GM18511 (cell line): ENCODE measurements around the gene GPR183.

Experiments
- ATAC-seq: cut with Tn5 transposase; IDR thresholded peaks from one replicate; pipeline ENCODE4 v1.9.1; 2021; ENCODE audit warnings: mild to moderate bottlenecking, moderate library complexity; ENCODE audit not compliant: unreplicated experiment

The GPR183 gene

GRCh38 chr13:99307247-99307646, at the start of gene GPR183:
Gene GPR183 (minus strand): TSS chr13:99307399. CDS start chr13:99296145, 11,254 bp downstream.
- ATAC-seq: peak; percentile 74

- ATAC-seq: peak; percentile 78
Measured at GRCh38 chr13:99356262-99357091, 49.3 kb upstream of the GPR183 start.

DNA sequence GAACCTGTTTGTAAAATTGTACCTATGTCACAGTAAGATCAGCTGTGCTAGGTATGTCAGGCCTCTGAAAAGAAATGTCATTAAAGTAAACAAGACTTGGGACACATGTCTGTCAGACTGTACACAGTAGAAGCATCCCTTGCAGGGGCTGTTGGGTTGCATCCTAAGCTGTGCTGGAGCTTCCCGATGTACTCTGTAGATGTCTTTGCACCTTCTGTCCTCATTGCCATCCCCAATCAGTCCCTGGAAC, 48.7 kb upstream of the GPR183 start:
- ATAC-seq: peak; percentile 1

DNA sequence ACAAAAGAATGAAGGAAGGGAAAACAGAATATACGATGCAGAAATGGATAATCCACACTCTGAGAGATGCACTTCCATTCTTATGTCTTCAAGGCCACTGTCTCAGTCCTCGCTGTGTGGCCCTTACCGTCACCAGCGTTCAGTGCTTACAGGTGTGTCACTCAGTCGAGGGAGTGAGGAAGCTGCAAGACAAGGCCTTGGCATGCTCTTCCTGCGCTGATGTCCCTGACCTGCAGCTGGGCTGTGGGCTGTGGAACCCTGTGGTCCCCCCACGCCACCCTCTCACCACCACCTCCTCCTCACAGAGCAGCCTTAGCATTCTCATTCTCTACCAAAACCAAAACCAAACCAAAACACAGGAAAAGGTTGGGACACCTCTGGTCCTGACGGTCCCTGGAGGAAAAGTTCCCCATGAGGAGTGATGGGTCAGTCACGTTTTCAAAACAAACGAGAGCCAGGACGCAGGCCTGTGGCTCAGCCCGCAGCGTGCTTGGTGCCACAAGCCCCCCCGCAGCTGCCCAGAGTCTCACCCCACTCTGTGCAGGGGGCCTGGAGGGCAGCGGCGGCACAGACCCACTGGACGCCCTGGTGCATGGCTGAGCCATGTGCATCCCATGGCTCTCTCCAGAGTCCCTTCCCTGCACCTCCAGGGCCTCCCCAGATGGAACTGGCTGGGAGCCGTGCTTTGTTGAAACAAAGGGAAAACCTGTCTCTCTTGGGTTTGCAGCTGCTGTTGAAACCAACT, 48.2 kb upstream of the GPR183 start:
- ATAC-seq: no peak

DNA sequence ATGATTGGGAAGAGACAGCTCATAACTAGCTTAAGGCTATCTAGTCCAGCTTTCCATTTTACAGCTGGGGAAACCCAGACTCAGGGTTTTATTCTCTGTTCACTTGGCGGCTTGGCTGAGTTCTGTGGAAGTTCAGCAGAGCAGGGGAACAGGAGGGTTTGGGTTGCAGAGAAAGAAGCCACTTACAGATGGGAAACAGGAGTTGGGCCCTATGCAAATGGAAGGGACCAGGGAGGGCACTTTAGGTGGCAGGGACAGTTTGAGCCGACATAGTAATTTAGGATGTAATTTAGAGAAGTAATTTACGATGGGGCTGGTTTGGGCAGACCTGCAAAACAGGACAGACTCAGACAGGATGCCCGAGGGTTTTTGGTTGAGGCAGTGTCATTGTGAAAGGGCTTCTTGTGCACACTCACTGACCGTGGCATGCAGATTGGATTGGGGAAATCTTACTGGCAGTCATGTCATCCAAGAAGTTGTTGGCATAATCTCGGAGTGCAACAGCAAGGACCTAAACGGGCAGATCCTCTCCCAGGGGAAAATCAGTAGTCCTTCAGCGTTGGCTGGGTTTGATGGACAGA, 47.3 kb upstream of the GPR183 start:
- ATAC-seq: peak; percentile 28

DNA sequence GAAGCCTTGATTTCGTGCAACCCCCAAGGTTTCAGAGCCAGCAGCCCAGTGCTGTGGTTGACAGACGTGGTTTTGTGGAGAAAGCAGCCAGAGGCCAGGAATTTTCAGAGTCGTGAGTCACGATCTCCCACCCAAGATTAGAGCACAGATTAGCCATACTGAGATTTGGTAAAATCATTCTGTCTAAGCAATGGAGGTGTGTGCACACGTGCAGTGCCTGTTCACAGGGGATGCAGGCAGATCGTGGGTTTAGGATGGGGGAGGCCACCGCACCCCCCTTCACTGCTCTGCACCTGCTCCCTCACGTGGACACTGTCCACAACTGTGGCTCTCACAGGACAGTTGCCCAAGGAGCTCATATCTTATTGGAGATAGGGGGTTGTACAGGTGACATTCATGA, 46.6 kb upstream of the GPR183 start:
- no peak for ATAC-seq

GRCh38 chr13:99353246-99353600, 46.0 kb upstream of the GPR183 start:
- no peak for ATAC-seq

GRCh38 chr13:99352351-99353245, 45.4 kb upstream of the GPR183 start:
- ATAC-seq: no peak

DNA sequence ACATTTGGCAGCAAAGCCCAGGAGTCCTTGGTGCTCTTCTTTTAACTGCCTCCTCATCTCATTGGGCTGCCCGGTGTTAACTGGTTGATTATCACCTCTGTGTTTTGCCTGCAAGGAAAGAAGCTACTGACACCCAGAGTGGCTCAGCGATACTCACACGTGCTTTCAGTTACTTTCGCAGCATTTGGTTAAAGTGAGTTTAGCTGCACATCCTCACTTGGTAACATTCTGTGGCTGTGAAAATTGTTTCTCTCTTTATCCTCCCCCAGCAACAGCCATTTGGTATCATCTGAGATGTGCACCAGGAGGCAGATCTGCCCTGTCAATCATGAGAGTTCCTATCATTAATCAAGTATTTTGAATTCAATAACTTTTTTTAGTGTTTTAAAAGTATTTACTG, 44.6 kb upstream of the GPR183 start:
- ATAC-seq: no peak

DNA sequence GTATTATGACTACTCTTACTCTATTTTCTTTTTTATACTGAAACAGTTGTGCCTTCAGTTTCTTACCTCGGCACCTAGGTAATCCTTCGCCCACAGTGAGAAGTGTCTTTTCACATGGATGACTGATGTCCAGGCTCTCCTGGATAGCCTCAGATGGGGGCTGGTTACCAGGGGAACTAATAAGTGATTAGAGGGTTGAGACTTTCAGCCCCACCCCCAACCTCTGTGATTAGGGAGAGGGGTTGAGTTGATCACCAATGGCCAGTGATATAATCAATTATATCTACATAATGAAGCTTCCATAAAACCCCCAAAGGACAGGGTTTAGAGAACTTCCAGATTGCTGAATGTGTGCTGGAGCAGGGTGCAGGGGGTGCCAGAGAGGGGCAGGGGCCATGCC, 43.0 kb upstream of the GPR183 start:
- no peak for ATAC-seq

DNA sequence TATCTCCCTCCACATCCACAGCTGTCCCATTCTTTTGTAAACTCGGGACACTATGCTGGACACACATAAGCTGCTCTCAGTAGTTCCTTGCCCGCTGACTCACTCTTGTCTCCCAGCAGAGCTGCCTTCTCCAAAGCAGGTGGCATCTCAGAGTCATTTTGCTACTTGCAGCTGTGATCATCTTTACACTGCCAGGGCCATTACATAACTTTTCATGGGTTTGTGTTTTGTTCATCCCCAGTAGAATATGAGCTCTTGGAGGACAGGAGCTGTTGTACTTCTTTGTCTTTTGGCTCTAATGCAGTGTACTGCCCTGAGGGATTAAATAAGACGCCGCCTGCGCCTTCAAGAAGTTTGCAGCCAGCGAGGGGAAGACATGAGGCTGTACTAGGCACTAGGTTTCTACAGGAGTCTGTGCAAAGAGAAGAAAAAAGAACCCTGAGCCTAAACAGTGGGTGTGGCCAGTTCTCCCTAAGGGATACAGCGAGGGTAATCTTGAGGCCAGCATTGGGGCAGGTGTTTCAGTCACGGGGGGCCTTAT, 40.8 kb upstream of the GPR183 start:
- ATAC-seq: peak; percentile 73

DNA sequence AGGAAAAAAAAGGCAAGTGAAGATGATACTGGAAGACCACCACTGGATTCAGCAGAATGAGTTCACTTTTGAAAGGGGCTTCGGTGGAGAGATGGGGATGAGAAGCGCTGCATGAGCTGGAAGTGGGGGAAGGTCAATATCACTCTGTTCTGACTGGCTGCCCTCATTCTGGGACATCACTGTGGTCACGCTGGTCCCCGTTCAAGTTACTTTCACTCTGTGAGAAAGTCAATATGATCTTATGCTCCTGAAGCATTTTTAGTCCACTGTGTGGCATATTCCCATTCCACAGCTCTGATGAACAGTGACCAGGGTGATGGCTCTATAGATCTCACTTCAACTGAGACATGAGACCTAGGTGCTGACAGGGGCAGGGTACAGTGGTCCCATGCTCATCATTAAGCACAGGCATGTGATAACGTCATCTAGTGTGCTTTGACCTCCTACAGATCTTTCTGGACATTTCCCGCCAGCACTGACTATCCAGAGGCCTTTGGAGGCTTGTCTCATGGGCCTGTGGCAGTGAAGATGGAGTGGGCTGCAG, 40.2 kb upstream of the GPR183 start:
- peak; percentile 30 for ATAC-seq

DNA sequence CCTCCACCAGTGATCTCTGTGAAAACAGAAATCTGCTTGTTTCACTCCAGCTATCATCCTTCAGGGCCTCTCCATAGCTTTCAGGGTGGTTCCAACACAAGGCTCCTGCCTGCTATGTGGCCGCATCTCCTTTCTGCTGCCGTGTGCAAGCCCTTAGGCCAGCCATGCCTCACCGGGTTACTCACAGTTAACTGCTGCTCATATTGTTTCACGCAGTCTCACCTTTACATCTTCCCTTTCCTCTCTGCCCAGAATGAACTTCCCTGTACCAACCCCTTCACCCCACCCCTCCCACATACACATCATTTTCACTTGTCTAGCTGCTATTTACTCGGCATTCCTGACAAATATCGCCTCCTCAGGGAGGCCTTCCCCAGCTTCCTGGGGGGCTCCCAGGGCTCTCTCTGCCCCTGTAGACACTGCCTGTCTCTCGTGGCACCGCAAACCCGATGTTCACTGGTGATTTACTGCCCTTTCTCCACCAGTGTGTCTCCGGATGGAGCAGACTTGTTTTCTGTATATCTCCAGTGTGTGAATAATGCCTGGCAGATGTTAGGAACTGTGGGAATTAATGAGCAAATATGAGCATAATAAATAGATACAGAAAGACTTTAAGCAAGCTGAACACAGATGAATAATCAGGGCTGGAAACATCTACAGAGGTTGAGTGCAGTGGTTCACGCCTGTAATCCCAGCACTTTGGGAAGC, 39.3 kb upstream of the GPR183 start:
- ATAC-seq: no peak

GRCh38 chr13:99345345-99345744, 38.1 kb upstream of the GPR183 start:
- ATAC-seq: no peak

DNA sequence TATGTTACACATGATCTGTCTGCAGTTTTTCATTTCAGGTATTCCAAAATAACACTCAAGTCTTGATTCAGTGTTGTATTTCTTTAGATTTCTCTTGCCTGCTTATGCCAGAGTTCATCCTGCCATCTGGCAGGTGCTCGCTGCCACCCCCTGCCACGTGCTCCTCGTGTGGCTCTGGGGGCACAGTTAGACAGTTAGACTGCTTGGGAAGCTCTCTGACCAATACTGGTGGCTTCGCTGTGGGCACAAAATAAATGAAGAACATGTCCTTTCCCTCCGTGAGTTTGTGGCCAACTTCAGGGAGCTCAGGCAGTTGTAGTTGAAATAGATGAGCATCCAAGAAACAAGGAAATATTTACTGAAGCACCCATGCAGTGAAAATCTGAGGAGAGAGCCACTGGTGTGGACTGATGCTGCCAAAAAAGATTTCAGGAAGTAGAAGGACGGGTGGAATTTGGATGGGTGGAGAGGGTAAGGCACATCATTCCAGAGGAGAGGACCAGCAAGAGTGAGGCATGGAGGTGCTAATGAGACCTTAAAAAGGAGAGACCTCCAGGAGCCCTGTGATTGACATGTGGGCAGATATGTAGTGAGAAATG, 37.5 kb upstream of the GPR183 start:
- no peak for ATAC-seq

DNA sequence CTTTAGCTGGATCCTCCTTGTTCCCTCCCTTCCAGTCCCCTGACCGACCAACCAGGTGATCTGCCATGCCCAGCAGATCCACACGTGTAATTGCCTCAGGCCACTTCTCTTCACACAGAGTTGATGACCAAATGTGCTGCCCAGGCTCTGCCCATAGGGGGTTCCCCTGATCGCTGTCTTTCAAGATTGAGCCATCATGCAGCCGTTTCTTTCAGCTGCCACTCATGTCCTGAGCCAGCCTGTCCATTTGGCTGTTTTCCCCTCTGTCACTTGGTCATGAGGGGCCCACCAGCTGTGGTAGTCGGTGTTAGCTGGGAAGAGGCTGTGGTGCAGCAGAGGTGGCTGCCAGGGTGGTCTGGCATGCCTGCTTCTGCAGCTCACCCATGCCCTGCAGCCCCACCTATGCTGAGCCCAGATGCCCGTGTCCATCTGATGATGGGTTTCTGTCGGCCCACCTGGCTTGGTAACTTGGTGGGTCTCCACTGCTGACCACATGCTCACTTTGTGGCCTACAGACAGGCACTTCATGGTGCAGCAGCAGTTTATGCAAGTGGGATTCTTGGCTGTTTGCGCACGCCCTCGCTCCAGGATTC, 35.6 kb upstream of the GPR183 start:
- ATAC-seq: no peak

GRCh38 chr13:99341969-99342722, 34.9 kb upstream of the GPR183 start:
- ATAC-seq: no peak

- no peak for ATAC-seq
Measured at GRCh38 chr13:99340638-99341037, 33.4 kb upstream of the GPR183 start.
